ENCODE measurements around the gene HABP2. TPM values are rescaled to one million over a fixed set of nuclear protein-coding genes. Genes with fewer than 3 reads are reported as not detected.

HABP2 gene
- total RNA-seq, 2 experiments from 2014 or later: not detected

- no peak for DNase-seq
- Mint-ChIP-seq H3K36me3 (no peaks in the 10 kb centered on the region), H3K27me3 (peaks cover 53% of the 10 kb centered on the region), H3K27ac (no peak overlapping the region), H3K4me3 (no peak overlapping the region), H3K9me3 (no peaks in the 10 kb centered on the region), H3K4me1 (no peaks in the 10 kb centered on the region)
Observed at GRCh38 chr10:113618338-113618737, 65.5 kb downstream of the HABP2 start.

GRCh38 chr10:113619401-113619800 is 66.5 kb downstream of the HABP2 start:
- Mint-ChIP-seq H3K9me3 (no peaks in the 10 kb centered on the region), H3K4me1 (no peaks in the 10 kb centered on the region), H3K27ac (no peak overlapping the region), H3K4me3 (no peak overlapping the region), H3K36me3 (no peaks in the 10 kb centered on the region), H3K27me3 (peaks cover 54% of the 10 kb centered on the region)
- DNase-seq: no peak

- peaks cover 60% of the 10 kb centered on the region for H3K27me3 Mint-ChIP-seq
- H3K9me3 Mint-ChIP-seq: no peaks in the 10 kb centered on the region
- H3K27ac Mint-ChIP-seq: no peak overlapping the region
- H3K36me3 Mint-ChIP-seq: no peaks in the 10 kb centered on the region
- DNase-seq: no peak
- H3K4me3 Mint-ChIP-seq: no peak overlapping the region
- H3K4me1 Mint-ChIP-seq: no peaks in the 10 kb centered on the region
Observed at GRCh38 chr10:113620511-113620910, 67.7 kb downstream of the HABP2 start.

- no peak overlapping the region for H3K4me3 Mint-ChIP-seq
- H3K27me3 Mint-ChIP-seq: peaks cover 57% of the 10 kb centered on the region
- H3K9me3 Mint-ChIP-seq: no peaks in the 10 kb centered on the region
- no peaks in the 10 kb centered on the region for H3K4me1 Mint-ChIP-seq
- H3K27ac Mint-ChIP-seq: no peak overlapping the region
- H3K36me3 Mint-ChIP-seq: no peaks in the 10 kb centered on the region
- DNase-seq: no peak
Observed at GRCh38 chr10:113620936-113621335, 68.1 kb downstream of the HABP2 start.

- Mint-ChIP-seq H3K27me3 (peaks cover 55% of the 10 kb centered on the region), H3K4me1 (no peaks in the 10 kb centered on the region), H3K9me3 (no peaks in the 10 kb centered on the region), H3K4me3 (no peak overlapping the region), H3K27ac (no peak overlapping the region), H3K36me3 (no peaks in the 10 kb centered on the region)
- DNase-seq: no peak
Observed at GRCh38 chr10:113621799-113622198, 68.9 kb downstream of the HABP2 start.

- Mint-ChIP-seq H3K4me1 (no peaks in the 10 kb centered on the region), H3K4me3 (no peak overlapping the region), H3K27ac (no peak overlapping the region), H3K27me3 (peaks cover 44% of the 10 kb centered on the region), H3K9me3 (no peaks in the 10 kb centered on the region), H3K36me3 (no peaks in the 10 kb centered on the region)
- no peak for DNase-seq
Observed at GRCh38 chr10:113622831-113623230, 70.0 kb downstream of the HABP2 start.

GRCh38 chr10:113625461-113626186 is 72.8 kb downstream of the HABP2 start:
- no peak for DNase-seq
- Mint-ChIP-seq H3K36me3 (no peaks in the 10 kb centered on the region), H3K27ac (no peak overlapping the region), H3K27me3 (peaks cover 24% of the 10 kb centered on the region), H3K4me3 (no peak overlapping the region), H3K4me1 (no peaks in the 10 kb centered on the region), H3K9me3 (no peaks in the 10 kb centered on the region)

- Mint-ChIP-seq H3K9me3 (no peaks in the 10 kb centered on the region), H3K27ac (no peak overlapping the region), H3K27me3 (peaks cover 24% of the 10 kb centered on the region), H3K36me3 (no peaks in the 10 kb centered on the region), H3K4me3 (no peak overlapping the region), H3K4me1 (no peaks in the 10 kb centered on the region)
- DNase-seq: no peak
Observed at GRCh38 chr10:113626809-113627355, 74.0 kb downstream of the HABP2 start.

- peaks cover 24% of the 10 kb centered on the region for H3K27me3 Mint-ChIP-seq
- no peak overlapping the region for H3K27ac Mint-ChIP-seq
- no peak for DNase-seq
- no peaks in the 10 kb centered on the region for H3K9me3 Mint-ChIP-seq
- no peaks in the 10 kb centered on the region for H3K4me1 Mint-ChIP-seq
- no peak overlapping the region for H3K4me3 Mint-ChIP-seq
- H3K36me3 Mint-ChIP-seq: no peaks in the 10 kb centered on the region
Observed at GRCh38 chr10:113627836-113628235, 75.0 kb downstream of the HABP2 start.

GRCh38 chr10:113628607-113629153 is 75.8 kb downstream of the HABP2 start:
- no peaks in the 10 kb centered on the region for H3K4me1 Mint-ChIP-seq
- H3K4me3 Mint-ChIP-seq: no peak overlapping the region
- H3K36me3 Mint-ChIP-seq: no peaks in the 10 kb centered on the region
- H3K27me3 Mint-ChIP-seq: peaks cover 23% of the 10 kb centered on the region
- no peak overlapping the region for H3K27ac Mint-ChIP-seq
- DNase-seq: no peak
- H3K9me3 Mint-ChIP-seq: no peaks in the 10 kb centered on the region

- Mint-ChIP-seq H3K27me3 (peaks cover 18% of the 10 kb centered on the region), H3K4me3 (no peak overlapping the region), H3K27ac (no peak overlapping the region), H3K9me3 (no peaks in the 10 kb centered on the region), H3K4me1 (no peaks in the 10 kb centered on the region), H3K36me3 (no peaks in the 10 kb centered on the region)
- no peak for DNase-seq
Observed at GRCh38 chr10:113630929-113631533, 78.2 kb downstream of the HABP2 start.

- no peaks in the 10 kb centered on the region for H3K4me1 Mint-ChIP-seq
- no peak for DNase-seq
- H3K36me3 Mint-ChIP-seq: no peaks in the 10 kb centered on the region
- no peak overlapping the region for H3K4me3 Mint-ChIP-seq
- no peaks in the 10 kb centered on the region for H3K9me3 Mint-ChIP-seq
- peaks cover 17% of the 10 kb centered on the region for H3K27me3 Mint-ChIP-seq
- no peak overlapping the region for H3K27ac Mint-ChIP-seq
Observed at GRCh38 chr10:113631684-113632367, 79.0 kb downstream of the HABP2 start.

Data from activated naive CD8-positive, alpha-beta T cell treated with anti-CD3 and anti-CD28 coated beads for 36 hours (primary cell).